ENCODE data around the gene DUS2.

DNA sequence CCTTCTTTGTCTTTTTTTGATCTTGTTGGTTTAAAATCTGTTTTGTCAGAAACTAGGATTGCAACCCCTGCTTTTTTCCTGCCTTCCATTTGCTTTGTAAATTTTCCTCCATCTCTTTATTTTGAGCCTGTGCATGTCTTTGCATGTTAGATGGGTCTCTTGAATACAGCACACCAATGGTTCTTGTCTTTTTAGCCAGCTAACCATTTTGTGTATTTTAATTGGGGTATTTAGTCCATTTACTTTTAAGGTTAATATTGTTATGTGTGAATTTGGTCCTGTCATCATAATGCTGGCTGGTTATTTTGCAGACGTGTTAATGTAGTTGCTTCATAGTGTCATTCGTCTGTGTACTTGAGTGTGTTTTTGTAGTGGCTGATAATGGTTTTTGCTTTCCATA is 88.3 kb downstream of the DUS2 start:
- TF ChIP-seq, protein P1, sequence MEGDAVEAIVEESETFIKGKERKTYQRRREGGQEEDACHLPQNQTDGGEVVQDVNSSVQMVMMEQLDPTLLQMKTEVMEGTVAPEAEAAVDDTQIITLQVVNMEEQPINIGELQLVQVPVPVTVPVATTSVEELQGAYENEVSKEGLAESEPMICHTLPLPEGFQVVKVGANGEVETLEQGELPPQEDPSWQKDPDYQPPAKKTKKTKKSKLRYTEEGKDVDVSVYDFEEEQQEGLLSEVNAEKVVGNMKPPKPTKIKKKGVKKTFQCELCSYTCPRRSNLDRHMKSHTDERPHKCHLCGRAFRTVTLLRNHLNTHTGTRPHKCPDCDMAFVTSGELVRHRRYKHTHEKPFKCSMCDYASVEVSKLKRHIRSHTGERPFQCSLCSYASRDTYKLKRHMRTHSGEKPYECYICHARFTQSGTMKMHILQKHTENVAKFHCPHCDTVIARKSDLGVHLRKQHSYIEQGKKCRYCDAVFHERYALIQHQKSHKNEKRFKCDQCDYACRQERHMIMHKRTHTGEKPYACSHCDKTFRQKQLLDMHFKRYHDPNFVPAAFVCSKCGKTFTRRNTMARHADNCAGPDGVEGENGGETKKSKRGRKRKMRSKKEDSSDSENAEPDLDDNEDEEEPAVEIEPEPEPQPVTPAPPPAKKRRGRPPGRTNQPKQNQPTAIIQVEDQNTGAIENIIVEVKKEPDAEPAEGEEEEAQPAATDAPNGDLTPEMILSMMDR (IDR thresholded peaks at IDR 0.05): no peak
- TF ChIP-seq NR2C2 (CRISPR knock-in tag; IDR thresholded peaks at IDR 0.05) (no peak), CREB1 (CRISPR knock-in tag; IDR thresholded peaks at IDR 0.05) (no peak), ZNF121 (CRISPR knock-in tag; IDR thresholded peaks at IDR 0.05) (no peak), NR1H2 (CRISPR knock-in tag; IDR thresholded peaks at IDR 0.05) (no peak), NR3C1 (CRISPR knock-in tag; conservative IDR thresholded peaks at IDR 0.05; ENCODE audit: low read depth) (no peak), FOXK1 (CRISPR knock-in tag; IDR thresholded peaks at IDR 0.05) (no peak), TEAD1 (CRISPR knock-in tag; IDR thresholded peaks at IDR 0.05) (no peak), JUN (CRISPR knock-in tag; IDR thresholded peaks at IDR 0.05) (no peak)
- TF ChIP-seq, protein P2, sequence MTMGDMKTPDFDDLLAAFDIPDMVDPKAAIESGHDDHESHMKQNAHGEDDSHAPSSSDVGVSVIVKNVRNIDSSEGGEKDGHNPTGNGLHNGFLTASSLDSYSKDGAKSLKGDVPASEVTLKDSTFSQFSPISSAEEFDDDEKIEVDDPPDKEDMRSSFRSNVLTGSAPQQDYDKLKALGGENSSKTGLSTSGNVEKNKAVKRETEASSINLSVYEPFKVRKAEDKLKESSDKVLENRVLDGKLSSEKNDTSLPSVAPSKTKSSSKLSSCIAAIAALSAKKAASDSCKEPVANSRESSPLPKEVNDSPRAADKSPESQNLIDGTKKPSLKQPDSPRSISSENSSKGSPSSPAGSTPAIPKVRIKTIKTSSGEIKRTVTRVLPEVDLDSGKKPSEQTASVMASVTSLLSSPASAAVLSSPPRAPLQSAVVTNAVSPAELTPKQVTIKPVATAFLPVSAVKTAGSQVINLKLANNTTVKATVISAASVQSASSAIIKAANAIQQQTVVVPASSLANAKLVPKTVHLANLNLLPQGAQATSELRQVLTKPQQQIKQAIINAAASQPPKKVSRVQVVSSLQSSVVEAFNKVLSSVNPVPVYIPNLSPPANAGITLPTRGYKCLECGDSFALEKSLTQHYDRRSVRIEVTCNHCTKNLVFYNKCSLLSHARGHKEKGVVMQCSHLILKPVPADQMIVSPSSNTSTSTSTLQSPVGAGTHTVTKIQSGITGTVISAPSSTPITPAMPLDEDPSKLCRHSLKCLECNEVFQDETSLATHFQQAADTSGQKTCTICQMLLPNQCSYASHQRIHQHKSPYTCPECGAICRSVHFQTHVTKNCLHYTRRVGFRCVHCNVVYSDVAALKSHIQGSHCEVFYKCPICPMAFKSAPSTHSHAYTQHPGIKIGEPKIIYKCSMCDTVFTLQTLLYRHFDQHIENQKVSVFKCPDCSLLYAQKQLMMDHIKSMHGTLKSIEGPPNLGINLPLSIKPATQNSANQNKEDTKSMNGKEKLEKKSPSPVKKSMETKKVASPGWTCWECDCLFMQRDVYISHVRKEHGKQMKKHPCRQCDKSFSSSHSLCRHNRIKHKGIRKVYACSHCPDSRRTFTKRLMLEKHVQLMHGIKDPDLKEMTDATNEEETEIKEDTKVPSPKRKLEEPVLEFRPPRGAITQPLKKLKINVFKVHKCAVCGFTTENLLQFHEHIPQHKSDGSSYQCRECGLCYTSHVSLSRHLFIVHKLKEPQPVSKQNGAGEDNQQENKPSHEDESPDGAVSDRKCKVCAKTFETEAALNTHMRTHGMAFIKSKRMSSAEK (CRISPR knock-in tag; IDR thresholded peaks at IDR 0.05; ENCODE audit: borderline replicate concordance): no peak
